Neural progenitor cell (in vitro differentiated cells): ENCODE measurements around the gene SENP1. TPM values are rescaled to one million over a fixed set of nuclear protein-coding genes. Genes with fewer than 3 reads are reported as not detected.

Experiments
- DNase-seq: peaks from one replicate; pipeline ENCODE4 v3.0.0-alpha.2; 2016; ENCODE audit warnings: low spot score
- H2AFZ ChIP-seq: fragments of 200-600 bp; sonication (generic); replicated peaks from 2 replicates; pipeline ENCODE4 v1.6.1; 2016; ENCODE audit warnings: antibody characterized with exemption
- H3F3A ChIP-seq: fragments of 200-600 bp; sonication (generic); 2 replicates; pipeline ENCODE4 v1.6.1; 2016; ENCODE audit warnings: antibody characterized with exemption, low read depth
- H3K27ac ChIP-seq: fragments of 200-600 bp; sonication (generic); 2 replicates; pipeline ENCODE4 v1.5.1; 2016; ENCODE audit warnings: mild to moderate bottlenecking
- H3K27me3 ChIP-seq: fragments of 200-600 bp; sonication (generic); 2 replicates; pipeline ENCODE4 v1.6.1; 2016; ENCODE audit warnings: mild to moderate bottlenecking, moderate library complexity
- H3K36me3 ChIP-seq: fragments of 200-600 bp; sonication (generic); 2 replicates; pipeline ENCODE4 v1.5.1; 2016
- H3K4me1 ChIP-seq: fragments of 200-600 bp; sonication (generic); 2 replicates; pipeline ENCODE4 v1.6.1; 2016; ENCODE audit warnings: mixed run types
- H3K4me2 ChIP-seq: fragments of 200-600 bp; sonication (generic); 2 replicates; pipeline ENCODE4 v1.6.1; 2016
- H3K4me3 ChIP-seq: fragments of 200-600 bp; sonication (generic); 2 replicates; pipeline ENCODE4 v1.5.1; 2016
- H3K79me2 ChIP-seq: fragments of 200-600 bp; sonication (generic); 2 replicates; pipeline ENCODE4 v1.6.1; 2016; ENCODE audit warnings: low read depth
- H3K9ac ChIP-seq: fragments of 200-600 bp; sonication (generic); 2 replicates; pipeline ENCODE4 v1.6.1; 2016
- H3K9me3 ChIP-seq: fragments of 200-600 bp; sonication (generic); 2 replicates; pipeline ENCODE4 v1.5.1; 2016; ENCODE audit warnings: low read depth
- H4K20me1 ChIP-seq: fragments of 200-600 bp; sonication (generic); 2 replicates; pipeline ENCODE4 v1.6.1; 2016; ENCODE audit warnings: low read depth
- H3K27ac Mint-ChIP-seq: 3 replicates; pipeline ENCODE4 v1.8.0; 2021; ENCODE audit warnings: mixed read lengths
- H3K27me3 Mint-ChIP-seq: 2 replicates; pipeline ENCODE4 v1.8.0; 2022; ENCODE audit warnings: low read depth, mild to moderate bottlenecking, inconsistent platforms, moderate library complexity, mixed read lengths; ENCODE audit not compliant: insufficient read depth
- H3K36me3 Mint-ChIP-seq: 3 replicates; pipeline ENCODE4 v1.8.0; 2021; ENCODE audit warnings: mixed read lengths
- H3K4me1 Mint-ChIP-seq: 3 replicates; pipeline ENCODE4 v1.8.0; 2021; ENCODE audit warnings: mixed read lengths
- H3K4me3 Mint-ChIP-seq: 3 replicates; pipeline ENCODE4 v1.8.0; 2021; ENCODE audit warnings: mild to moderate bottlenecking, moderate library complexity, mixed read lengths
- H3K9me3 Mint-ChIP-seq: 3 replicates; pipeline ENCODE4 v1.8.0; 2020; ENCODE audit warnings: mixed read lengths
- CTCF ChIP-seq: fragments of 200-600 bp; sonication (generic); IDR thresholded peaks from 2 replicates; pipeline ENCODE4 v1.5.1; 2017; ENCODE audit warnings: antibody characterized with exemption, mild to moderate bottlenecking
- EZH2 ChIP-seq: fragments of 200-600 bp; sonication (generic); IDR thresholded peaks from 2 replicates; pipeline ENCODE4 v1.6.1; 2017; ENCODE audit warnings: antibody characterized with exemption, mild to moderate bottlenecking, moderate library complexity
- EZH2phosphoT487 ChIP-seq: fragments of 200-600 bp; sonication (generic); IDR thresholded peaks from 2 replicates; pipeline ENCODE4 v1.6.1; 2017; ENCODE audit warnings: antibody characterized with exemption
- total RNA-seq: library from RNA; depleted of rRNA; stranded (reverse); fragments of >200 nt; gene quantifications from 2 replicates; pipeline ENCODE4 v1.2.3, GENCODE V29; 2015; ENCODE audit warnings: low replicate concordance

SENP1 gene
- total RNA-seq, 1 donor from 2014 or later = 89.9 TPM

- peaks cover 3% of the 10 kb centered on the region for H3K27me3 Mint-ChIP-seq
- peaks cover 28% of the 10 kb centered on the region for H3K36me3 Mint-ChIP-seq
Observed at GRCh38 chr12:48045965-48046518, 59.8 kb downstream of the SENP1 start.

GRCh38 chr12:48045061-48045846 lies 60.6 kb downstream of the SENP1 start:
- peaks cover 4% of the 10 kb centered on the region for H4K20me1 ChIP-seq
- H3K27me3 ChIP-seq = no peaks in the 10 kb centered on the region
- no peaks in the 10 kb centered on the region for H3K79me2 ChIP-seq
- Mint-ChIP-seq H3K9me3 (no peaks in the 10 kb centered on the region), H3K36me3 (peaks cover 28% of the 10 kb centered on the region), H3K4me1 (no peaks in the 10 kb centered on the region), H3K27ac (no peak overlapping the region), H3K4me3 (no peak overlapping the region), H3K27me3 (peaks cover 3% of the 10 kb centered on the region)
- H3K4me2 ChIP-seq = no peak overlapping the region
- no peak overlapping the region for H3K9ac ChIP-seq
- no peak overlapping the region for H3K4me3 ChIP-seq
- no peak overlapping the region for H3K27ac ChIP-seq
- no peak overlapping the region for H2AFZ ChIP-seq
- no peaks in the 10 kb centered on the region for H3K9me3 ChIP-seq
- H3K36me3 ChIP-seq = peaks cover 4% of the 10 kb centered on the region
- H3K4me1 ChIP-seq = no peaks in the 10 kb centered on the region
- H3F3A ChIP-seq = no peaks in the 10 kb centered on the region
- TF ChIP-seq EZH2phosphoT487 = no peak
- no peak for TF ChIP-seq EZH2
- no peak for TF ChIP-seq CTCF
- no peak for DNase-seq

More at GRCh38 chr12:48045965-48046518, 59.8 kb downstream of the SENP1 start:
- H3K79me2 ChIP-seq = no peaks in the 10 kb centered on the region
- H3K4me2 ChIP-seq = no peak overlapping the region
- H3K36me3 ChIP-seq = peaks cover 4% of the 10 kb centered on the region
- no peaks in the 10 kb centered on the region for H3F3A ChIP-seq
- DNase-seq = no peak
- peaks cover 4% of the 10 kb centered on the region for H4K20me1 ChIP-seq
- no peaks in the 10 kb centered on the region for H3K27me3 ChIP-seq
- H3K9me3 ChIP-seq = no peaks in the 10 kb centered on the region
- Mint-ChIP-seq H3K27ac (no peak overlapping the region), H3K4me3 (no peak overlapping the region), H3K9me3 (no peaks in the 10 kb centered on the region), H3K4me1 (no peaks in the 10 kb centered on the region)
- H2AFZ ChIP-seq = no peak overlapping the region
- no peaks in the 10 kb centered on the region for H3K4me1 ChIP-seq
- H3K9ac ChIP-seq = no peak overlapping the region
- no peak overlapping the region for H3K4me3 ChIP-seq
- H3K27ac ChIP-seq = no peak overlapping the region
- no peak for TF ChIP-seq EZH2

GRCh38 chr12:48044396-48044795 lies 61.5 kb downstream of the SENP1 start:
- Histone ChIP-seq H2AFZ (no peak overlapping the region), H3K4me2 (no peak overlapping the region), H4K20me1 (peaks cover 3% of the 10 kb centered on the region), H3K4me1 (no peaks in the 10 kb centered on the region), H3K27me3 (no peaks in the 10 kb centered on the region), H3K36me3 (peaks cover 4% of the 10 kb centered on the region), H3K27ac (no peak overlapping the region), H3K79me2 (no peaks in the 10 kb centered on the region), H3K9ac (no peak overlapping the region), H3K9me3 (no peaks in the 10 kb centered on the region), H3K4me3 (no peak overlapping the region), H3F3A (no peaks in the 10 kb centered on the region)
- no peak for DNase-seq
- H3K27ac Mint-ChIP-seq = no peak overlapping the region
- no peaks in the 10 kb centered on the region for H3K4me1 Mint-ChIP-seq
- no peak overlapping the region for H3K4me3 Mint-ChIP-seq
- TF ChIP-seq CTCF (no peak), EZH2phosphoT487 (no peak)
- peaks cover 28% of the 10 kb centered on the region for H3K36me3 Mint-ChIP-seq
- no peaks in the 10 kb centered on the region for H3K9me3 Mint-ChIP-seq
- H3K27me3 Mint-ChIP-seq = peaks cover 4% of the 10 kb centered on the region

GRCh38 chr12:48043771-48044170 lies 62.1 kb downstream of the SENP1 start:
- no peak overlapping the region for H2AFZ ChIP-seq
- no peak for TF ChIP-seq EZH2
- no peak for TF ChIP-seq CTCF
- TF ChIP-seq EZH2phosphoT487 = no peak
- H3K4me1 ChIP-seq = peaks cover 2% of the 10 kb centered on the region
- no peak overlapping the region for H3K4me2 ChIP-seq
- DNase-seq = no peak
- peaks cover 1% of the 10 kb centered on the region for H3K36me3 ChIP-seq
- Mint-ChIP-seq H3K4me1 (peaks cover 4% of the 10 kb centered on the region), H3K27ac (no peak overlapping the region), H3K36me3 (peaks cover 28% of the 10 kb centered on the region), H3K4me3 (no peak overlapping the region), H3K27me3 (peaks cover 4% of the 10 kb centered on the region), H3K9me3 (no peaks in the 10 kb centered on the region)
- H3F3A ChIP-seq = peaks cover 2% of the 10 kb centered on the region
- no peaks in the 10 kb centered on the region for H4K20me1 ChIP-seq
- H3K27me3 ChIP-seq = no peaks in the 10 kb centered on the region
- H3K9me3 ChIP-seq = no peaks in the 10 kb centered on the region
- no peak overlapping the region for H3K27ac ChIP-seq
- no peaks in the 10 kb centered on the region for H3K79me2 ChIP-seq
- H3K4me3 ChIP-seq = no peak overlapping the region
- H3K9ac ChIP-seq = no peak overlapping the region
